Cerebellar nuclear complex (tissue), 1 donor: ENCODE data around the gene COL13A1.
A peak's percentile ranks its signal among the peaks of the same experiment; 100 is the strongest.

Experiments used
- DNase-seq, 2 experiments: peaks; one replicate each; lab custom pipeline; 2025; lab: John Stamatoyannopoulos, UW

COL13A1 gene

GRCh38 chr10:69963835-69964710 is 162.4 kb downstream of the COL13A1 start:
- DNase-seq, result no peak

GRCh38 chr10:69965086-69965485 is 163.4 kb downstream of the COL13A1 start:
- DNase-seq, result peak in 1 of 2 experiments; percentile 49

DNA sequence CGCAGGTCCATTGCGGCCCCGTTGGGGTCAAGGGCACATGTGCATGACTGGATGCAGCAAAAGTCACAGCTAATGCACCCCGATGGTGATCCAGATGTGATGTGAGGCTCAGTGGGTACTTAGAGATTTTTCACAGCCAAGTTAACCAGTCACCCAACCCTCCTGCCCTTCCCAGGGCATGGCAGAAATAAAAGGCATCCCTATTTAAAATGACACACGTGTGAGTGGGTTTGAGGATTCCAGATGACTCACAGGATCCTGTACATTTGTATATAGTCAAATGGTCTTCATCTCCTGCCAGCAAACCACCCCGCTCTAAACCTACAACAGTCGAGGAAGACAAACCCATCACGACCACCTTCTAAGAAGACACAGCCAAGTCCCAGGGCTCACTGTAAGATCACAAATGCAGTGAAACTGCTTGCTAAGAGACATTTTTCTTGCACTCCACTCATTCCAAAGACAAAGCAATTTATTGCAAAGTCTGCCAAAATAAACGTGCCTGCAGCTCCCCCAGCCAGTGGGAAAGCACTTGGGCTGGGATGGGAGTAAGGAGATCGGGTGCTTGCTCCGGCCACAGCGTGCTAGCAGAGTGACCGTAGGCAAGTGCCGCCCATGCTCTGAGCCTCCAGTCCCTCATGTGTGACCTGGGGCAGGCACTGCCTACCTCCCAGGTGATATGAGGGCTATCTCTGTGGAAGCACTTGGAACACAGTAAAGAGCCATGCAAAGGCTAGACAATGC is 164.4 kb downstream of the COL13A1 start:
- no peak for DNase-seq

DNA sequence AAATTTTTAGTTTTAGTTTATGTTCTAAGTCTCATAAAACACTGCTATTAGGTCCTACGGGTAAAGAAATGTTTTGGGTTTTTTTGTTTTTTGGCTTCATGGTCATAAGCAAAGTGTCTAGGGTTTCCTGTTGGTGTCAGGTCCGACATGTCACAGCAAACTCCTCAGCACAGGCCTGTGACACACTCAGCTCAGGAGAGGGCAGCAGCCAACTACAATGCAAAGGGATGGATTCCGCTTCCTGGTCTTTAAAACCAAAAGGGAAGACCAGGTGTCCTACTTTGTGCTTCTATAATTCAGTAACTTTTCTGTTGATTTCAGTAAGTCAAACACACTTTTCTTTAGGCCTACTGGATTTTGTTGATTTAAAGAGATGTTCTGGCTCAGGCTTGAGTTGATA is 167.1 kb downstream of the COL13A1 start:
- no peak for DNase-seq

DNA sequence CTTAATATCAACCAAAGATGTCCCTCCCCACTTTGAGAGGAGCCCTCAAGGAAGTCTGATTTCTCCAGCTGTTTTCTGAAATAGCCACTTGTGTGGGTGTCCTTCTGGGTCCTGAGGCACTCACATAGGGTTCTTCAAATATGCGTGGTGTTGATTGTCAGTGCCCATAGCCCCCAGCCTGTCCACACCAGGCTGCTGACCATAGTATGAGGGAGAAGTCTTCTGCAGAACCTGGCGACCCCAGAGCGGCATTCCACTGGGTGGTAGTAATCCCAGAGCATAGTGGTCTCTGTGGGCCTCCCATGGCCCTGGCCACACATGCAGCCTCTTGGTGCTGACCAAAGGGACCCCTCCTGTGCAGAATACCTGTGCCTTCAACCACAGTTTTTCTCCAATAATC is 168.3 kb downstream of the COL13A1 start:
- no peak for DNase-seq

DNA sequence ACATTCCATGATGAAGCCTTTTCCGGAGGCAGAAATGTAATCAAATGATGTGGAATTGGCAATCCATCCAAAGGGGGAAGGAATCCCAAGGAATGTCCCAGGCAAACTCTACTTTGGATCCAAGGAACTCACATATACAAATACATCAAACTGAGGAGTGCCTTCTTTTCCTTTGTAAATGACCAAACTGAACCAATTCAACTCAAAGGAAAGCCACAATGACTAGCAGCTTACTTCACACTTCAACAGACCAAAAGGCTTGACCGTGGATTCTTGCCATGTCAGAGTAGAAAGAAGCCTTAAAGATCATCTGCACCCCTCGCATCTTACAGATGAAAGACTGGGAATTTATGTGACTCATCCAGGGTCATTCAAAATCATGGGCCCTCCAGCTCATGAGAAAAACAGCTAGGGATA is 171.3 kb downstream of the COL13A1 start:
- DNase-seq, result no peak

DNA sequence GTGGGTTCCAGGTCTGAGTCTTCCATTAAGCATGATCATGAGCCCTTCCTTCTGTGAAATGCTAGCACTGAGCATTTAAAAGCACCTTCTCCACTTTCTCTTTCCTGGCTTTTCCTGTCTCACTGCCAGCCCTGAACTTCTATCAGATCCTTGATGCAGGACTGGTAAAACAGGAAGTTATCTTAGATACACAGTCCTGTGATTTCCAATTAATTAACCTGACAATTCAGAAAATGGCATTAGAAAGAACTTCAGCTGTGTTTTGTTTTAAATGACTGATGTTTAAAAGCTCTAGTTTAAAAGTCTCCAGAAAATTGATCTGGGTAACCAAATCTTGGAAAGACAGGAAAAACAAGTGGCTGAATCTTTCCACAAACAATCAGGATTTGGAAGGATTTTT is 172.0 kb downstream of the COL13A1 start:
- no peak for DNase-seq

DNA sequence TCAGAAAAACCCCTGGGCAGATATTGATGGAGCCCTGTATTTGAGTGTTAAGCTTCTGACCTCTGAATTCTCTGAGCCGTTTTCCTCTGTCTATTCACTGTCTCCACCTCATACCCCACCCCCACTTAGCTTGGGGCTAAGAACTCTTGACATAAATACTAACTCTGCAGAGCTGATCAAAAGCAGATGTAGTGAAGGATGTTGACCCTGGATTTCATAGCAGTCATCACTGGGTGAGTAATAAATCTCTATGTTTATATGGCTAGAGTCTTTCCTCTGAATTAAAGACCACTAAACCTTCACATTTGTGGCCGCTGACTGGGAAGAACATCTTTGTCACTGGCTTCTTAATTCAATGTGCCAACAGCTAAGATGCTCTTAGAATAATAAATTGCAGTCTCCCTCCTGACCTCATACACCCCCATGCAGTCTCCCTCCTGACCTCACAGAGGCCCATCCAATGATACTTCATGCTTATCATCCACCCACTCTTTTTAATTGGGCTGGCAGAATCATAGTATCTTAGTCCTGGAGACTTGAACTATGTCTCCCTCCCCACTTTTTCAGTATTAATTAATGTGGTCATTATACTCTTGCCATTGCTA is 172.9 kb downstream of the COL13A1 start:
- DNase-seq, result no peak

DNA sequence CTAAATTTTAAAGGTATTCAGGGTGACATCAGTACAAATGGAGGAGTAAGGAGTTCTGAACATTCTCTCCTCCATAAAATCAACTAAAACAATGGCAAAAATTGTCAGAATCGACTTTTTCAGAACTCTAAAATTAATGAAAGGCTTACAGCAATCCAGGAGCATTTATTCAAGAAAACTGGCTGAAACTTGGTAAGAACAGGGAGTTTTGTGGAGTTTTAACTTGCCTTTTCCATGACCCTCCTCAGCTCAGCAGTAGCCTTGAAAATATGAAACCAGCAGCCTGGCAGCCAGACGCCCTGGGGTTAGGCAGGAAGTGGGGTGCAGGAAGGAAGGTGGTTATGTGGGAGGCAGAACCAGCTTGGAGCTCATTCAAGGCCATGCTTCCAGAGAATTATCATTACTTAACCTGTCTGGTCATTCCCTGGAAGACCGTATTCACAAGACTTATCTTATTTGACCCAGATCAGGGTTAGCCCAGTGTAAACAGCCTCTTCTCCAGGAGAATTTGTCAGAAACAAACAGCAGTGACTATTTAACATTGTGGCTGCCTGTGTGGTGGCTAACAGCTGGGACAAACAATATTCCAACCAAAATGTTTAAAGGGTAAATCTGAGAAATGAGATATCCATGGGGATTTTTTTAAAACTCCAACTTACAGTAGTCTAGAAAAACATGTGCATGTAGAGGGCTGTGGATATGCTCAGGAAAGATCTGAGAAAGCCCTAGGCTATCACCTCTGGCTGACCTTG is 175.3 kb downstream of the COL13A1 start:
- DNase-seq, result no peak

- no peak for DNase-seq
These were observed 177.5 kb downstream of the COL13A1 start for GRCh38 chr10:69979174-69979573.

GRCh38 chr10:69980672-69981071 is 179.0 kb downstream of the COL13A1 start:
- no peak for DNase-seq

DNA sequence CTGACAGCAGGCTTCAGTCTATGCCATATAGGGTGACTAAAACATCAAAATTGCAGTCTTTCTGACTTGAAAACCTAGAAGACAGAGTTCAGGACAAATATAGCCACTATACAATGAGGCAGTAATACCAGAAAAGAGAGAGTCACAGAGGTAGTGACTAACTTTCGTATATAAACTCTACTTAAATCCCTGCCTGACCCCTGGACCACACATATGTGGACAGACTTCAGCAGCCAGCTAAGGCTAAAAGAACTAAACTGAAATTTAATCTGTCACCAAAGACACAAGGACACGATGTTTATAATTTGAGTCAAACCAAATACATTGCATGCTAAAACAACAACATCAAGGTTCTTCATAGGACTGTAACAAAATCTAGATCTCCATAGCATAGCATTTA is 186.4 kb downstream of the COL13A1 start:
- no peak for DNase-seq

DNA sequence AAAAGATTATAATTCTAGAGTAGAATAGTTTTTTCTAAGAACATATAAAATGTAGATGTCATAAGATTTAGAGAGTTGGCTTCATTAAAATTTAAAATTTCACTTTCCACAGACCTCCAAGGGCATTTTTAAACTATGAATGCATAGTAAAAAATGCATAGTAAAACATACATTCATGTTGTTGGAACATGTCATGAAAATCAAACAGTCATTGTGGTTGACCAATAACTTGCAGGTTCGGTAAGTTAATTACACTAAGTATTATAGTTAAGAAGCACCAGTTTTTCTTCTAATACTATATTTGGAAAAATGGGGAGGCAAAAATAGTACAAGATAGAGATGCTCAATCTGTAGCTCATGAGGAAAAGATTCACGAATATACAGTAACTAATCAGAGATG is 189.4 kb downstream of the COL13A1 start:
- DNase-seq, result no peak

GRCh38 chr10:69994262-69994661 is 192.6 kb downstream of the COL13A1 start:
- no peak for DNase-seq

DNA sequence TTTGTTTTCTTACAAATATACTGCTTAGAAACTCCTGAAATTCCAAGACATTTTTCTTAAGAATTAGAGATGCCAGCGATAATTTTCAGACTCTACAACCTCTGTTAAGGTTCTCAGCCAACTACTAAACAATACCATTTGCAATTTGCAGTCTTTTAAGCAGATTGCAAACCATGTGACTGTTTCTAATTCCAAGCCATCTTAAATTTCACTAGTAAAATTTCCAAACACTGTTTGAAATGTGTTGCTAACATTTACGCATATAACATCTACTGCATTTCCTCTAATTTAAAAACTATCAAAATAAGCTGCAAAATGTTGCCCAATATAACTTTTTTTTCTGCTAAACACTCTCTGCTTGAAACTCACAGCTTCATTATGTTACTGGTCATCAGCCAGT is 194.9 kb downstream of the COL13A1 start:
- DNase-seq, result no peak

GRCh38 chr10:70000262-70000661 is 198.6 kb downstream of the COL13A1 start:
- DNase-seq, result no peak

GRCh38 chr10:70007116-70007820 is 205.6 kb downstream of the COL13A1 start:
- no peak for DNase-seq
